ENCODE results near the gene CHKA.

The CHKA gene

GRCh38 chr11:68016161-68016903 lies 104.9 kb downstream of the CHKA start:
- DNase-seq: no peak

DNA sequence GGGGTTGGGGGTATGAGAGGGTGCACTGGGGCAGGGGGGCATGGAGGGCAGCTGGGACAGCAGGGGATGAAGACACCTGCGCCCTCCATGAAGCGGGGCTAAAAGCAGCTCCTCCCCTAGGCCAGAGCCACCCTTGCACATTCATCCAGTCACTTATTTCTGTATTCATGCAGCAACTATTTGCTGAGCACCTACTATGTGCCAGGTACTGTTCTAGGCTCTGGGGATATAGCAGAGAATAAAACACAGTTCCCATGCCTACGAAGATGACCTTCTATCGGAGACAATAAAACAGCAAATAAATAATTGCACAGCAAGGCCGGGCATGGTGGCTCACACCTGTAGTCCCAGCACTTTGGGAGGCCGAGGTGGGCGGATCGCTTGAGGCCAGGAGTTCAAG lies 105.7 kb downstream of the CHKA start:
- no peak for DNase-seq

- no peak for DNase-seq
Observed at GRCh38 chr11:68014947-68015447, 106.2 kb downstream of the CHKA start.

GRCh38 chr11:68014157-68014946 lies 106.8 kb downstream of the CHKA start:
- no peak for DNase-seq

DNA sequence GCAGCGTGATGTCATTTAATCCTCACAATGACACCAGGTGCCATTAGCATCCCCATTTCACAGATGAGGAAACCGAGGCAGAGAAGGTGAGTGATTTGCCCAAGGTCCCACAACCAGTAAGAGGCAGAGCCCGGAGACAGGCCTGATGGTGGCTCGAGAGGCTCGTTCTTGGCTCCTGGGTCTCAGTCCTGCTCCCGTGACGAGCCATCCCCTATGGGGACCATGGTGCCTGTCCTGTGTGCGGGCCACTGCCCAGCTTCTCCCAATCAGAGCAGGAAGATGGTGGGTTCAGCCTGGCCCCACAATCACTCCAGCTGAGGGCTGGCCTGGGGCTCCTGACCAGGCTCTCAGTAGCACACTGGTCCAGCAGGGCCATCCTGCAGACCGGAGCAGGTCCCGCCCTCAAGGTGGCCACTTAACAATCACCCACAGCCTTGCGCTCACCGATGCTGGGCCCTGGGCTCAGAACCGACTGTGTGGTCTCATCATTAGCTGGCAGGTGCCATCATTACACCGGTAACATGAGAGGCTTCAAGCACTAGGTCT lies 107.5 kb downstream of the CHKA start:
- no peak for DNase-seq

GRCh38 chr11:68012843-68013610 lies 108.2 kb downstream of the CHKA start:
- peak in 13 of 56 donors; percentile 22 to 54 (median 42) for DNase-seq

DNA sequence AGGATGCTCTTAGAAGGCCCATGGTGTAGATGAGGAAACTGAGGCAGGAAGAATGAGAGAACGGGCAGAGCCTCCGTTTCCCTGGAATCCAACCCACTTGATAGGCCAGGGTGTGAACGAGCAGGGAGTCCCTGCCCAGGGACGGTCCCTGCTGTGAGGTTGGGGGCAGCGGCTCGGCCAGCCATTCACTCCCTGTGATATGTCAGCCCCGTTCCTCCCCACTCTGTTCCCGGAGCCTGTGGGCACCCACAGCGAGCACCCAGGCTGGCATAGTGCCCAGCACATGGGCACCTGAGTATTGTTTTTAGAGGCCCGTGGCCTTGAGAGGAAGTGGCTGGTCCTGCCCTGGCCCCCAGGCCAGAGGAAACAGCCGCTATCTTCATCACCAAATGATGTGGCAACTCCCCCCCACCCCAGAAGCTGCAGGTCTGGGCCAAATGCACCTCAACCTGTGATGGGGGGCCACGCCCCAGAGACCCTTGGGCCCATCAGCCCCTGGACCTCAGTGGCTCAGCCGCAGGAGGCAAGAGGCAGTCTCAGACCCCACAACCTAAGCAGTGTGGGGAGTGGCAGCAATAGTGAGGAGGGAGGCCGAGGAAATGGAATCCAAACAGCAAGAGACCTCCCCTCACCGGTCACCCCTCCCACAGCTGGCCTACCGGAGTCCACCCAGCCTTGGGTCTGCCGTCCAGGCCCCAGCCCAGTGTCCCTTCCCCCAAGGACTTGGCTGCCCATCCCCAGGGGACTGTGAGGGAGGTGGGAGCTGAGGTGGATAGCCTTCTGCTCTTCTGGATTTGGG lies 108.9 kb downstream of the CHKA start:
- DNase-seq: no peak

DNA sequence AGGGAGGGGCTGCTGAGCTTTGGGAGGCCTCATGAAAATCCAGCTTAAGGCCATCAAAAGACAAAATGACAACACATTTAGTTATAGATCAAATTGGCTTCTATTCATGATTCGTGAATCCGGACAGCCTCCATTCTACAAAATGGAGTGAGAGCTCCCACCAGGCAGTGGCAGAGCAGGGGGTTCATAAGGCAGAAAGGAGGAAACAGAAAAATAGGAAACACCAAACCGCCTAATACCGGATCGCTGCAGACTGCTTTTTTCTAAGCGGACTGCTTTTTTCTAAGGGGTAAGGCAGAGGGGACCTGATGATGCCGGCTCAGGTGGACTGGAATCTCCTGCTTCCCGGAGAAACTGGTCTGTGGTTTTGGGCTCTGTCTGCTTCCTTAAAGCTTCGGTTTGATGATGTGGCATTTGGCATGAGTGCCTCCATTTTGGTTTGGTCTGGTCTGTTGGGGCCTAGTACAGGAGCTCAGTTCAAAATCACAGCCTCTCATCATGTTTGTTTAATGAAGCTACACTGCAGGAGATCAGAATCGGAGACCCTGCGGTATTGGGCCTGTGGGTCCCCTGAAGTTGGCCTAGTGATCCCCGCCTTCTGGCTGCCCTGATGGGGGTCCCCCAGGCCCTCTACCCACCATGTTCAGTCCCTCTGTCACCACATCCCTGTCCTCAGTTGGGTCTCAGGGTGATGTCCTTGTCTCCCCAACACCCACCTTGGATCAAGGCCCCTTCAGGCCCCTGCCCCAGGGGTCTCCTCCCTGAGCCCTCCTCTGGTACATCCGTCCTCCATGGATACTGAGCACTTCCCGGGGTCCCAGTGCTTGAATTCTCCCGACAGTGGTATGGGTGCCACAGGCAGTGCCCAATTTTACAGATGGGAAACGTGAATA lies 109.9 kb downstream of the CHKA start:
- no peak for DNase-seq

- DNase-seq: peak in 52 of 56 donors; percentile 31 to 93 (median 77)
Observed at GRCh38 chr11:68010090-68011041, 110.8 kb downstream of the CHKA start, which contains the start of gene ALDH3B1. Gene ALDH3B1, plus strand, starts transcription at chr11:68010327. Its CDS starts 4,971 bp downstream, at chr11:68015298.

DNA sequence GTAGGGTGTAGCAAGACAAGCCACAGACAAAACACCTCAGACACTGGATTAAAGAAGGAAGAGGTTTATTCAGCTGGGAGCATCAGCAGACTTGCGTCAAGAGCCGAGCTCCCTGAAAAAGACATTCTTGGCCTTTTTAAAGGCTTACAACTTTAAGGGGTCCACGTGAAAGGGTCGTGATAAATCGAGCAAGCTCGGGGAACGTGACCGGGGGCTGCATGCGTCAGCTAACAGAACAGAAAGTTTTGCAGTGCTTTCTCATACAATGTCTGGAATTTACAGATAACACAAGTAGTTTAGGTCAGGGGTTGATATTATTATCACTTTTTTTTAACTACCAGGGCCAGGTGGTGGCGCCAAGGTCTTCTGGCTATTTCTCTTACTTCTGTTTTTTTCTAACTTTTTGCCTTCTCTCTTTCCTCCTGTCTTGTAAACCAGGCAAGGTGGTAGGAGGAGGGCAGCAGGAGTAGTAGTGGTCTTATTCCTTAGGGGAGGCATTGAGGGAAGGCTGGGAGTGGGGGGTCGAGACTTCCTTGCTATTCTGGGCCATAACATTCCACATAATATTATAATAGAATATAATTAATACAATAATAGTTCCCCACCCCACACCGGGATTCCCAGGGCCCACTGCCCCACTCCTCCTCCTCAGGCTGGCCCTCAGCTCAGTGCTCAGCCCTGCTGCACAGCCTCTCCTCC lies 111.6 kb downstream of the CHKA start:
- DNase-seq: peak in 2 of 56 donors; percentile 30 to 56

GRCh38 chr11:68008381-68009337 lies 112.5 kb downstream of the CHKA start:
- peak in 3 of 56 donors; percentile 32 to 61 (median 51) for DNase-seq

DNA sequence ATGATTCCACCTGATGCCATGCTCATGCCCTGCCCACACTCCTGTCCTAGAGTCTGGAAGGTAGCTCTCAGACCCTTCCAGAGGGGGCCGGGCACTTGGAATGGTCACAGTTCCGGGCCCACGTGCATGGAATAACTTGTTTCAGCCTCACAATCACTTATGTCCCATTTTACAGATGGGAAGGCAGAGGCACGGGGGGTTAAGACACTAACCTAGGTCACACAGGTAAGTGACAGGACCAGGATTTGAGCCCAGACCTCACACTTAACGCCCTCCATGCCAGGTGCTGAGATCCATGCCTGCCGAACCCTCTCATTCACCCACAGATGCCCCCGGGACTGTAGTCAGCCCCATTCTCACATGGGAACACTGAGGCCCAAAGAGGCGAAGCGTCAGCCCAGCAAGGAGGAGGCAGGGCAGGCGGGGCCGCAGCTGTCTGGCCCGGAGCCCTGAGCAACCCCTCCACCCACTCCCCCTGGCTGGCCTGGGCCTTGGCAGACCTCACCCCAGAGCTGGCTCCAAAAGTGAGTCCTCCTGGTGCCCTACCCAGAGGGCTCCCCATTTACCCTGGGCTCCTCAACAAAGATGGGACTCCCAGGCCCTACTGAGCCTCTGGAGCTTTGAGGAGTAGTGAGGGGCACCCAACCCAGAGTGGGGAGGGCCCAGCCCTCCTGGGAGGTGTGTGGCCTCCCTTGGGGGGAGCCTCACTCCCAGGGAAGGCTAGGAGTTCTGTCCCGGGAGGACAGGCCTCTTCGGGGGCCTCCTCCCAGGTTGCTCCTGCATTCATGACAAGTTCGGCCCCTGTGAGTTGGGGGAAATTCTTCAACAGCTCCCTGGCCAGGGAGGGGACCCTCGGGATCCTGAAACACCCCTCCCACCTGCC lies 113.4 kb downstream of the CHKA start:
- DNase-seq: no peak

GRCh38 chr11:68006606-68007166 lies 114.5 kb downstream of the CHKA start:
- DNase-seq: no peak

DNA sequence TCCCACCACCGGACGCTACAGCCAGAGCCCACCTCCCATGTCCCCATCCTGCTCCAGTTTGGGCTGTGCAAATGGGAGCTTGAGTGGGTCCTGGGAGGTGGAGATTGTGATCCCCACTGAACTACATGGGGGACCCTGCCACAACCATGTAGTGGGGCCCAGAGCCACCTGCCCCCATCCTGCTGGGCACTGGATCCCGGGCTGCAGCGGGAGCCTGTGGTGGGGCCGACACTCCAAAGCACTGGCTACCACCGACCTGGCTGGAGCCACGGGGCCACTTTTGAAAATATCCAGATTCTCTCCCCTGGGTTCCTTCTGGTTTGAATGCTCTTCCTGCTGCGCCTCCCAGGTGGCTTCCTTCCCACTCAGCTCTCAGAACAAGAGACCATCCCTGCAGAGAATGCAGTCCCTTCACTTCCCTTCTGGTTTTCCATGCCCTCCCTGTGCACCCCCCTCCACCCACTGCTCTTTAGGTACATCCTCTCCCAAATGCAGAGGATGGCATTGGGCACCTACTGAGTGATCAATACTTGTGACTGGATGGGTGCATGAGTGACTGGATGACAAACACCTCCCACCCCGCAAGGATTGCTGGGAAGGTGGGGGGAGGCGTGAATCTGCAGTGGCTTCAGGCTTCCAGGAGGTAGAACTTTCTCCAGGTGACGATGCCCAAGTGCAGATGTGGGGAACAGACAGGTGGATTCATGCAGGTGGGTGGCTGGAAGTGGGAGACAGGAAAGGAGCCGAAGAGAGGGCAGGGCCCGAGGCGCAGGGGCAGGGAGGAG lies 116.4 kb downstream of the CHKA start:
- peak in 17 of 56 donors; percentile 27 to 74 (median 46) for DNase-seq
